Spleen (tissue), 11 donors: ENCODE measurements around the gene MMP23B. TPM values are rescaled to one million over a fixed set of nuclear protein-coding genes. Genes with fewer than 3 reads are reported as not detected.
A peak's percentile ranks its signal among the peaks of the same experiment; 100 is the strongest.
"Not testable (repeated sequence)": the region's sequence is repeated elsewhere in the genome, so short reads cannot be mapped to it uniquely, and the experiment has no call there.

Source experiments
- DNase-seq: peaks from one replicate; pipeline ENCODE4 v3.0.0-alpha.2; 2020
- H3K27ac ChIP-seq, 8 donors: fragments of 200-600 bp; sonication (generic) in 7 of 8; 1 replicate in 4 of 8; 2 replicates in 4 of 8; pipeline versions ENCODE4 v1.5.0 to v1.8.0; 2016 to 2021; ENCODE audit warnings: inconsistent platforms in 4 of 8, mild to moderate bottlenecking in 4 of 8, moderate library complexity in 1 of 8
- H3K27me3 ChIP-seq, 7 donors: fragments of 200-600 bp; sonication (generic) in 6 of 7; replicated peaks in 1 of 7; 1 replicate in 4 of 7; 2 replicates in 3 of 7; pipeline versions ENCODE4 v1.5.0 to v1.8.0; 2016 to 2021; ENCODE audit warnings: inconsistent platforms in 3 of 7, mild to moderate bottlenecking in 1 of 7
- H3K36me3 ChIP-seq, 6 donors: fragments of 200-600 bp; sonication (generic) in 5 of 6; 1 replicate in 4 of 6; 2 replicates in 2 of 6; pipeline versions ENCODE4 v1.5.0 to v1.8.0; 2016 to 2021; ENCODE audit warnings: inconsistent platforms in 2 of 6
- H3K4me1 ChIP-seq, 6 donors: fragments of 200-600 bp; sonication (generic) in 5 of 6; 1 replicate in 3 of 6; 2 replicates in 3 of 6; pipeline versions ENCODE4 v1.5.0 to v1.8.0; 2016 to 2021; ENCODE audit warnings: inconsistent platforms in 3 of 6
- H3K4me3 ChIP-seq, 8 donors: fragments of 200-600 bp; sonication (generic) in 7 of 8; 1 replicate in 4 of 8; 2 replicates in 4 of 8; pipeline versions ENCODE4 v1.5.0 to v1.8.0; 2016 to 2021; ENCODE audit warnings: inconsistent platforms in 4 of 8, mild to moderate bottlenecking in 4 of 8, moderate library complexity in 2 of 8
- H3K9me3 ChIP-seq, 8 donors: fragments of 200-600 bp; sonication (generic) in 7 of 8; 1 replicate in 4 of 8; 2 replicates in 4 of 8; pipeline versions ENCODE4 v1.5.0 to v1.8.0; 2016 to 2021; ENCODE audit warnings: inconsistent platforms in 4 of 8
- POLR2AphosphoS5 ChIP-seq, 3 donors: sonication (generic); formaldehyde crosslinking; IDR thresholded peaks; one replicate each; pipeline ENCODE4 v1.5.1; 2017; ENCODE audit warnings: antibody characterized with exemption in 3 of 3
- WGBS, 5 donors: extraction: QIAGEN DNeasy Blood & Tissue Kit in 3 of 5; methylation state at CpG; one replicate each; pipeline versions ENCODE4 v1.1.5 to v1.1.7; 2013 to 2018; 5-methylcytosine and 5-hydroxymethylcytosine counted together
- intact Hi-C: fragments of 100-400 bp; cut with DNase I; formaldehyde crosslinking; loops from one replicate; pipeline ENCODE4 v1.15.0; 2023; ENCODE audit warnings: low total_unique reads
- polyA plus RNA-seq, 3 donors: library from polyadenylated mRNA; stranded (reverse); fragments of 200-250 nt; gene quantifications; one replicate each; pipeline ENCODE4 v1.2.1, GENCODE V29; 2013
- total RNA-seq, 7 donors: library from RNA; depleted of rRNA in 3 of 7; stranded (reverse); fragments of >200 nt in 3 of 7; fragmentation: NEBNext Ultra II Directional in 4 of 7; extraction: Animal tissue kit (Norgen Biotek cat#: 25700) in 4 of 7; gene quantifications; one replicate each; pipeline versions ENCODE4 v1.1.0 to v1.2.1, GENCODE V29; 2016 to 2021
- donor health status: healthy with polysubstance abuse.
- donor health status: DM: no; HTN: no; CAD: no; lungs with moderate emphysema.
- donor health status: DM: no; HTN: no; CAD: no.
- donor health status: Bipolar disorder and iron deficiency.
- donor health status: healthy.
- donor health status: DM: no; HTN: no; CAD: no.
- donor health status: DM: yes; HTN: yes; CAD: no.

MMP23B gene
- total and polyA plus RNA-seq, 10 donors = 1.4 to 9.3 (median 5.9) TPM

DNA sequence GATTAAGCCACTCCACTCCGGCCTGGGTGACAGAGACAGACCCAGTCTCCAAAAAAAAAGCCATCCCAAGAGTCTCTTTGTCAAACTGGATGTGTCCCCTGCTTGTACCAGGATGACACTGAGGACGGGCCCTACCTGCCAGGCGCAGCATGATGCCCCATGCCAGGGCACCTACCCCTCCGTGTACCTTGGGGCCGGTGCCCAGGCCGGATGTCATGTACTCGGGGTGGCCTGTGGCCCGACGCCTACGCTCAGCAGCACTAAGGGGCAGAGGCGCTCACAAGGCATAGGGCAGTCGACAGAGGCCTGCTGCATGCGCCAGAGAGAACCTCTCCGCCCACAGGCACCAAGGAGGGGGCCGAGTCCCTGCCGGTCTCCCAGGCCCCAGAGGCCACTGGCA, 7.4 kb downstream of the MMP23B start:
- peaks cover 0 to 59% (median 33%) of the 10 kb centered on the region in 6 donors for H3K36me3 ChIP-seq
- H3K4me3 ChIP-seq, DNase-seq, H3K9me3 ChIP-seq, intact Hi-C loops, H3K27me3 ChIP-seq, H3K4me1 ChIP-seq, H3K27ac ChIP-seq: not testable (repeated sequence)
- TF ChIP-seq POLR2AphosphoS5 (IDR thresholded peaks at IDR 0.05) = peak in 2 of 3 donors; percentile 7 to 21
- WGBS, 5 donors = 92 to 98% (median 95%) methylated on average over 11 to 16 of the region's 16 CpGs

DNA sequence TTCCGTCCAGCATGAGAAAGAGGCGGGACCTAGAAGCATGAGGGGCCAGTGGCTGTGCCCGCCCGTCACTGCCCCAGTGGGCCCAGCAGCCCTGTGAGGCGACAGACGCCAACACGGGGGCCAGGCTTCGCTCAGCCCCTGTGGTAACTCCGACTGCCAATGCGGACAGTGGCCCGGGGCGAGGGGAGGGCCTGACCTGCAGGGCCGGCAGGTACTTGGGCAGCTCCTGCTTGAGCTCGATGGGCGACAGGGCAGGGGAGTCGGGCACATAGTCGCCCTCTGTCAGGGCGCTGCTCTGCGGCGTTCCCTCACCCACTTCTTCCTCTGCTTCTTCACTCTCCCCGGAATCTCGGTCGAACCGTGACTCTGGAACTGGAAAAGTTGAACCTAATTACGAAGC, 8.1 kb downstream of the MMP23B start:
- H3K27me3 ChIP-seq, H3K4me3 ChIP-seq, H3K9me3 ChIP-seq, DNase-seq, intact Hi-C loops, H3K27ac ChIP-seq, H3K4me1 ChIP-seq: not testable (repeated sequence)
- peaks cover 0 to 62% (median 33%) of the 10 kb centered on the region in 6 donors for H3K36me3 ChIP-seq
- 70 to 100% (median 96%) methylated on average over 2 to 19 of the region's 25 CpGs for WGBS, 5 donors

DNA sequence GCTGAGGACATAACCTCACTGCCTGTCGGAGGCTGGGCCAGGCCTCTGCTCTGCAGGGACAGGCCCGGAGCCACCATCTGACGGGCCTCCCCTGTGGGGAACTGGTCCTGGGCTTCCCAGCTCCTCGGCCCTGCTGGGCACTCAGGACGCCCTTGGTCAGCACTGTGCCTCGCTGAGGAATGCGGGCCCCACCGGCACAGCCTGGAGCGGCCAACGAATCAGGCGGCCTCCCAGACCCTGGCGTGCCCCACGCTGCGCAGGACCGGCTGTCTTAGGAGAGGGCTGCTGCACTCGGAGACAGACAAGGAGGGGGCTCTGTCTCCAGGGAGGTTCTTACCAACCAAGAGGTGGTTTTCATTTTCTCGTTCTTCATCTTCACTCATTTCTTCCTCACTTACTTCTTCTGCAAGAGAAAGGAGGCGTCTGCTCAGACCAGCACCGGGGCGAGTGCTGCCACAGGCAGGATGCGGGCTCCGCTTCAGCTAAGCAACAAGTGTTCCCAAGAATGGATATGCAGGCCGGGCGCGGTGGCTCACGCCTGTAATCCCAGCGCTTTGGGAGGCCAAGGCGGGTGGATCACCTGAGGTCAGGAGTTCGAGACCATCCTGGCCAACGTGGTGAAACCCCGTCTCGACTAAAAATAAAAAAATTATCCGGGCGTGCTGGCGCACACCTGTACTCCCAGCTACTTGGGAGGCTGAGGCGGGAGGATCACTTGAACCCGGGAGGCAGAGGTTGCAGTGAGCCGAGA, 8.9 kb downstream of the MMP23B start:
- H3K4me1 ChIP-seq, intact Hi-C loops, H3K27me3 ChIP-seq, H3K9me3 ChIP-seq, DNase-seq, H3K27ac ChIP-seq, H3K4me3 ChIP-seq: not testable (repeated sequence)
- 93 to 98% (median 95%) methylated on average over 20 to 33 of the region's 38 CpGs for WGBS, 5 donors
- peak in 1 of 3 donors; percentile 10 for TF ChIP-seq POLR2AphosphoS5 (IDR thresholded peaks at IDR 0.05)
- peaks cover 0 to 66% (median 34%) of the 10 kb centered on the region in 6 donors for H3K36me3 ChIP-seq

DNA sequence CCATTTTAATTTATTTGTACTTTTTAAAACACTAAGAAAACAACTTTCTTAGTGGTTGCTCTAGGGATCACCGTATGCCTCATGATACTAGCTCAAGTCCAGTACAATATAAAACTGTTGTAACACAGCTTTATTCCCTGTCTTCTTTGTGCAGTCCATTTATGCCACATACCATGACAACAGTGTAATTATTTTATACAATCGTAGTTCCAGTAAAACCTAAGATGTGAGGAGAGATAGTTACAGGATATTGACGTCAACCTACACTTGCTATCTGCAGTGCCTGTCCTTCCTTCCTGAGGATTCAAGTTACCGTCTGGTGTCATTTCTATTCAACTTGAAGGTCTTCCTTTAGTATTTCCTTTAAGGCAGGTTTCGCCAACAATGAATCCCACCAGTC, 14.4 kb downstream of the MMP23B start:
- intact Hi-C loops, DNase-seq, H3K27me3 ChIP-seq, H3K9me3 ChIP-seq, H3K4me3 ChIP-seq: not testable (repeated sequence)
- Histone ChIP-seq H3K36me3 (peaks cover 0 to 68% (median 40%) of the 10 kb centered on the region in 6 donors), H3K4me1 (peaks cover 0 to 19% (median 2%) of the 10 kb centered on the region in 6 donors), H3K27ac (peak overlapping the region in 6 of 8 donors; percentile 22 to 68 (median 58))
- 71 to 79% (median 74%) methylated on average over 3 to 5 of the region's 5 CpGs for WGBS, 5 donors

DNA sequence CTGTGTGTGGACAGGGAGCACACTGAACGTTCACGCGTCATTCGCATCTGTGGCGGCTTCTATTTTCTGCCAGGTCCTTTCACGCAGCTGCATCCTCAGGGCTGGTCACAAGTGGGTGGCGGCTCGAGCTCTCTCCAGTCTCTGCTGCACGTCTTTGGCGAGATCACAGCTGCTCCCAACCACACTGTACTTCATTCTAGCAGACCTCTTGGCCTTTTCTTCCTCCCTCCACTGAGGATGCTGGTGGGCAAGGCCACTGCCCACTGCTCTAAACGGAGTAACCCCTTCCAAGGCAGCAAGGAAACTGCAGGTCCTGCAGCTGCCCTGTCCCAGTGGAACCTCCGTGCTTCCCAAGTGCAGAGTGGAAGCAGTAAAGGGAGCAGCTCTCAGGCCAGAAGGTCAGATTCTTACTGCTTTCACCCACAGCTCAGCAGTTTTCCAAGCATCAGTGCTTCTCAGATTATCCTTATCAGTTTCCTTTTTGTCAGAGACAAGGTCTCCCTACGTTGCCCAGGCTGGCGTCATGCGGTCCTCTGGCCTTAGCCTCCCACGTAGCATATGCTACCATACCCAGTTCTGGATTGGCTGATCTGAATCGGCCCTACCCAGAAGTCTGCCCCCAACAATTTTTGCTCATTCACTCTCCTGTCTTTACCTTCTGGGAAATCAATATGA, 15.7 kb downstream of the MMP23B start:
- peak overlapping the region in 7 of 8 donors; percentile 22 to 68 (median 55) for H3K27ac ChIP-seq
- peak in 1 of 3 donors; percentile 64 for TF ChIP-seq POLR2AphosphoS5 (IDR thresholded peaks at IDR 0.05)
- H3K27me3 ChIP-seq, intact Hi-C loops, H3K9me3 ChIP-seq, H3K4me3 ChIP-seq: not testable (repeated sequence)
- peak; percentile 66 for DNase-seq
- peaks cover 0 to 76% (median 54%) of the 10 kb centered on the region in 6 donors for H3K36me3 ChIP-seq
- 68 to 79% (median 76%) methylated on average over 17 of the region's 17 CpGs for WGBS, 5 donors
- H3K4me1 ChIP-seq = peaks cover 0 to 19% (median 2%) of the 10 kb centered on the region in 6 donors

DNA sequence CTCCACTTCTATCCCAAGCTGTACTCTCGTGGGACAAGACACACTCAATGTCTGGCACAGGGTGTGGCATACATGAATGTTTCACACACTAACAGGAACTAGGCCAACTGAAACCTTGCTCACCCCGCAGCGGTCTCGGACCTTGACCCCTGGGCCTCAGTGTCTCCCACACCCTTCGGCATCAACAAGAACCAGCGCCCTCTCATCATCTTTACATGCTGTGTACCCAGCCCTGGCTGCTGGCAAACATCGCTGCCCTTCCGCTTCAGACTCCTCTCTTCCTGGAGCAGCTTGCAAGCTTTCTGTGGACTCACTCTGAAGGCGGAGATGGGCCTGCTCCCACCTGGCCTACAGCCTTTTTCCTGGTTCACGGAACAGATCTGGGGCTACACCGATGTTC, 16.3 kb downstream of the MMP23B start:
- peak; percentile 61 for DNase-seq
- Histone ChIP-seq H3K4me1 (peaks cover 0 to 19% (median 2%) of the 10 kb centered on the region in 6 donors), H3K27ac (peak overlapping the region in 7 of 8 donors; percentile 5 to 68 (median 55)), H3K36me3 (peaks cover 0 to 81% (median 60%) of the 10 kb centered on the region in 6 donors)
- H3K27me3 ChIP-seq, H3K4me3 ChIP-seq, H3K9me3 ChIP-seq, intact Hi-C loops: not testable (repeated sequence)
- 73 to 94% (median 84%) methylated on average over 10 to 11 of the region's 11 CpGs for WGBS, 5 donors
